Mammary epithelial cell (primary cell): ENCODE measurements around the gene MUTYH.

Source experiments
- EZH2 ChIP-seq: IDR thresholded peaks from 2 replicates; pipeline ENCODE4 v1.6.1; 2012; ENCODE audit warnings: low read length, inconsistent platforms, borderline replicate concordance
- TF ChIP-seq, protein P1 (sequence below), 2 donors: IDR thresholded peaks in 1 of 2; conservative IDR thresholded peaks in 1 of 2; 2 replicates each; pipeline ENCODE4 v1.5.1; 2011 to 2012; ENCODE audit warnings: inconsistent platforms in 2 of 2, low read length in 2 of 2, mild to moderate bottlenecking in 2 of 2, control low read depth in 1 of 2, low read depth in 1 of 2; ENCODE audit not compliant: insufficient read depth in 1 of 2; ENCODE audit errors: extremely low read depth in 1 of 2

GRCh38 chr1:45345014-45345413 is 4.8 kb upstream of the MUTYH start:
- TF ChIP-seq, protein P1, sequence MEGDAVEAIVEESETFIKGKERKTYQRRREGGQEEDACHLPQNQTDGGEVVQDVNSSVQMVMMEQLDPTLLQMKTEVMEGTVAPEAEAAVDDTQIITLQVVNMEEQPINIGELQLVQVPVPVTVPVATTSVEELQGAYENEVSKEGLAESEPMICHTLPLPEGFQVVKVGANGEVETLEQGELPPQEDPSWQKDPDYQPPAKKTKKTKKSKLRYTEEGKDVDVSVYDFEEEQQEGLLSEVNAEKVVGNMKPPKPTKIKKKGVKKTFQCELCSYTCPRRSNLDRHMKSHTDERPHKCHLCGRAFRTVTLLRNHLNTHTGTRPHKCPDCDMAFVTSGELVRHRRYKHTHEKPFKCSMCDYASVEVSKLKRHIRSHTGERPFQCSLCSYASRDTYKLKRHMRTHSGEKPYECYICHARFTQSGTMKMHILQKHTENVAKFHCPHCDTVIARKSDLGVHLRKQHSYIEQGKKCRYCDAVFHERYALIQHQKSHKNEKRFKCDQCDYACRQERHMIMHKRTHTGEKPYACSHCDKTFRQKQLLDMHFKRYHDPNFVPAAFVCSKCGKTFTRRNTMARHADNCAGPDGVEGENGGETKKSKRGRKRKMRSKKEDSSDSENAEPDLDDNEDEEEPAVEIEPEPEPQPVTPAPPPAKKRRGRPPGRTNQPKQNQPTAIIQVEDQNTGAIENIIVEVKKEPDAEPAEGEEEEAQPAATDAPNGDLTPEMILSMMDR (conservative IDR thresholded peaks at IDR 0.05 in 1 of 2, IDR thresholded peaks at IDR 0.05 in 1 of 2; ENCODE audit: extremely low read depth in 1 of 2, insufficient read depth in 1 of 2, low read depth in 1 of 2, low read length in 2 of 2): no peak
- TF ChIP-seq EZH2: no peak
